ENCODE results near the gene SUPT3H. TPM values are rescaled to one million over a fixed set of nuclear protein-coding genes. Genes with fewer than 3 reads are reported as not detected.

SUPT3H gene
- total RNA-seq, 2 experiments from 2014 or later = 8.7 to 9.0 TPM

- no peaks in the 10 kb centered on the region for H3K36me3 Mint-ChIP-seq (ENCODE audit: low read depth)
- peaks cover 36% of the 10 kb centered on the region for H3K27me3 Mint-ChIP-seq
- peaks cover 33% of the 10 kb centered on the region for H3K4me1 Mint-ChIP-seq
- no peak overlapping the region for H3K27ac Mint-ChIP-seq
- H3K9me3 Mint-ChIP-seq = no peaks in the 10 kb centered on the region
- no peak for DNase-seq
- no peak overlapping the region for H3K4me3 Mint-ChIP-seq
- ChIA-PET CTCF (interaction anchor here (1.3 to 1.8 kb wide), 3 partner anchors 15 to 762 kb away, joined by 3 to 6 read pairs (median 4); no protein-coding TSS in a partner anchor), POLR2A (interaction anchor here (0.7 kb wide), 1 partner anchor 430 kb away, joined by 3 read pairs; no protein-coding TSS in a partner anchor)
Measured at GRCh38 chr6:45417436-45417835, 39.7 kb upstream of the SUPT3H start.

GRCh38 chr6:45416700-45417099 lies 39.0 kb upstream of the SUPT3H start:
- Mint-ChIP-seq H3K27ac (no peak overlapping the region), H3K4me3 (no peak overlapping the region), H3K9me3 (no peaks in the 10 kb centered on the region), H3K27me3 (peaks cover 32% of the 10 kb centered on the region), H3K4me1 (peaks cover 30% of the 10 kb centered on the region), H3K36me3 (ENCODE audit: low read depth) (no peaks in the 10 kb centered on the region)
- CTCF ChIA-PET = interaction anchor here (1.3 to 1.8 kb wide), 3 partner anchors 14 to 761 kb away, joined by 3 to 6 read pairs (median 4); no protein-coding TSS in a partner anchor
- POLR2A ChIA-PET = interaction anchor here (0.7 kb wide), 1 partner anchor 429 kb away, joined by 3 read pairs; no protein-coding TSS in a partner anchor
- no peak for DNase-seq

DNA sequence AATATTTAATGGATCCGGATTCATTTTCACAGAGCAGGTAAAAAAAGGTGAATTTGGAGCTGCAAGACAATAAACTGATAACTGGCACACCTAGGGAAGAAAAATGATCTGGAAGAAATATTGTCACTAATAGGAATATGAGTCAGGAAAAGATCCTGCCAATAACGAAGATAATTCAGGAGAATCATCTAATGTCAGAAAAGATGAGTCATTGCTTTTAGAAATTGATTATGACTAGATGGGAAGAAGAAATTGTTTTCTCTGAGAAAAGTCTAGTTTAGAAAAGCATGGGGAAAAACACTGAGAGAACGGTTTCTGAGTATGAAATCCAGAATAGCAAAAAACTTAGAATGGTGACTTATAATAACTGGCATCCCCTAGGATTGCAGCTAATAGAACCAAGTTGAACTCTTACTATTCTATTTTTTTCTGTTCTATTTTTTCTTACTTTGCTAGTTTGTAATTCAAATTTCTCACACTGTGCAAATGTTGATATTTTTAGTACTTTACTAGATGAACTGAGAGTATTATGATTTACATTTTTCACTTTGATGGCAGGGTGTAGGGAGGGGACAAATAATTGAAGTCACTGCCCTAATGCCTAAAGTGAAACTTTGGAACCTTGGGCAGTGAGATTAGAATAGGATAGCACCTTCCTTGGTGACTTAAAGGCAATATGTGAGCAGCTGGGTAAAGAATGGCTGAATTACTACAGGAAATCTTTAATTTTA lies 38.2 kb upstream of the SUPT3H start:
- POLR2A ChIA-PET = no interaction called here
- CTCF ChIA-PET = interaction anchor here (1.3 to 1.8 kb wide), 2 partner anchors 13 to 760 kb away, joined by 4 to 6 read pairs; no protein-coding TSS in a partner anchor
- H3K27ac Mint-ChIP-seq = no peak overlapping the region

GRCh38 chr6:45415315-45415714 lies 37.6 kb upstream of the SUPT3H start:
- Mint-ChIP-seq H3K4me1 (peaks cover 18% of the 10 kb centered on the region), H3K27ac (no peak overlapping the region), H3K4me3 (no peak overlapping the region), H3K9me3 (no peaks in the 10 kb centered on the region), H3K27me3 (peaks cover 21% of the 10 kb centered on the region), H3K36me3 (ENCODE audit: low read depth) (no peaks in the 10 kb centered on the region)
- POLR2A ChIA-PET = no interaction called here
- CTCF ChIA-PET = no interaction called here
- DNase-seq = no peak

More for the DNA sequence above, 38.2 kb upstream of the SUPT3H start:
- Mint-ChIP-seq H3K9me3 (no peaks in the 10 kb centered on the region), H3K4me3 (no peak overlapping the region), H3K27me3 (peaks cover 28% of the 10 kb centered on the region), H3K36me3 (ENCODE audit: low read depth) (no peaks in the 10 kb centered on the region), H3K4me1 (peaks cover 24% of the 10 kb centered on the region)
- no peak for DNase-seq

- CTCF ChIA-PET = interaction anchor here (1.0 kb wide), 1 partner anchor 368 kb away, joined by 3 read pairs; no protein-coding TSS in a partner anchor
Measured at GRCh38 chr6:45411959-45412358, 34.2 kb upstream of the SUPT3H start.

DNA sequence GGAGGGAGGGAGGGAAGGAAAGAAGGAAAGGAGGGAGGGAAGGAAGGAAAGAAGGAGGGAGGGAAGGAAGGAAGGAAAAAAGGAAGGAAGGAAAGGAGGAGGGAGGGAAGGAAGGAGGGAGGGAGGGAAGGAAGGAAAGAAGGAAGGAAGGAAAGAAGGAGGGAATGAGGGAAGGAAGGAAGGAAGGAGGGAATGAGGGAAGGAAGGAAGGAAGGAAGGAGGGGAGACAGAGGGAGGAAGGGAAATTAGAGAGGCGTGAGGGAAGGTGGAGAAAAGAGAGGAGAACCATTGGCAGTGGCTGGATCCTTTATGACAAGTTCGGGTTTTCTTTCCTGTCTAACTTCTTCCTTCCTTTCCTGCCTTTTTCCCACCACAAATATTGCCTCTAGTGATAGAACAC lies 22.3 kb upstream of the SUPT3H start:
- Mint-ChIP-seq H3K36me3 (ENCODE audit: low read depth) (no peaks in the 10 kb centered on the region), H3K27me3 (peaks cover 4% of the 10 kb centered on the region), H3K9me3 (peaks cover 3% of the 10 kb centered on the region), H3K4me3 (no peak overlapping the region), H3K4me1 (no peaks in the 10 kb centered on the region), H3K27ac (no peak overlapping the region)
- CTCF ChIA-PET = no interaction called here
- POLR2A ChIA-PET = no interaction called here
- no peak for DNase-seq

More at GRCh38 chr6:45411959-45412358, 34.2 kb upstream of the SUPT3H start:
- no peak overlapping the region for H3K27ac Mint-ChIP-seq
- H3K4me3 Mint-ChIP-seq = no peak overlapping the region
- H3K36me3 Mint-ChIP-seq (ENCODE audit: low read depth) = no peaks in the 10 kb centered on the region
- DNase-seq = no peak
- POLR2A ChIA-PET = no interaction called here
- H3K4me1 Mint-ChIP-seq = peaks cover 3% of the 10 kb centered on the region
- no peaks in the 10 kb centered on the region for H3K9me3 Mint-ChIP-seq
- H3K27me3 Mint-ChIP-seq = peaks cover 8% of the 10 kb centered on the region

DNA sequence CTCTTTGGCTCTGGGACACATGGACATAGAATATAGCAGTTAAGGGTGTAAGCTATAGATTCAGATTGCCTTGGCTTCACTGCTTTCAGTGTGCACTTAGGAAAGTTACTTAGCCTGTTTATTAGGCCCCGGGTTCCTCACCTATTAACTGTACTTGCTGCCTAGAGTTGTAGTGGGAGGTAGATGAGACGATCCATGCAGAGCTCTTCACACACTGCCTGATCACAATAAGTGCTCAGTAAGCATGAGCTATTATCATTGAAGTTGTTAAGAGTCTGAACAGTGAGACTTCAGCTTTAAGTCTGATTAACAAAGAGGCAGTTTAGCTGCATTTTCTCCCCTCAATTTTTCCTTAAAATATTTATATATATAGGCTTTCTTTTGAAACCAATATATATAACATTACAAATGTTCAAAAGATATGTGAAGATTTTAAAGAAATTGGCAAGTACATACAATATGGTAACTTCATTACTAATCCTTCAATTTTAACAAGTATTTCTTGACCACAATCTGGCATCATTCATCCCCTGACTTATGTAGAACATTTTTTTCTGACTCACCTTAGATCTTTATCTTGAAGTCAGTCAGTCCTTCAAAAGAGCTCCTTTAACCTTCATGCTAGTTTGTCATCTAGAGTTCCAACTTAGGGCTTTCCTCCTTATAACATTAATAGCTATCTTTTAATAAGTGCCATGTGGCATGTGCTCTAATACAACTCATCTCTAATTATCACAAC lies 20.5 kb upstream of the SUPT3H start:
- Mint-ChIP-seq H3K4me1 (no peaks in the 10 kb centered on the region), H3K27me3 (peaks cover 4% of the 10 kb centered on the region), H3K4me3 (no peak overlapping the region), H3K27ac (no peak overlapping the region), H3K9me3 (peaks cover 7% of the 10 kb centered on the region), H3K36me3 (ENCODE audit: low read depth) (no peaks in the 10 kb centered on the region)
- DNase-seq = no peak
- ChIA-PET CTCF (interaction anchor here (1.3 kb wide), 1 partner anchor 20 kb away, joined by 4 read pairs; the partner anchor contains the start of gene SUPT3H), POLR2A (interaction anchor here (0.7 kb wide), 1 partner anchor 933 kb away, joined by 3 read pairs; no protein-coding TSS in a partner anchor)

DNA sequence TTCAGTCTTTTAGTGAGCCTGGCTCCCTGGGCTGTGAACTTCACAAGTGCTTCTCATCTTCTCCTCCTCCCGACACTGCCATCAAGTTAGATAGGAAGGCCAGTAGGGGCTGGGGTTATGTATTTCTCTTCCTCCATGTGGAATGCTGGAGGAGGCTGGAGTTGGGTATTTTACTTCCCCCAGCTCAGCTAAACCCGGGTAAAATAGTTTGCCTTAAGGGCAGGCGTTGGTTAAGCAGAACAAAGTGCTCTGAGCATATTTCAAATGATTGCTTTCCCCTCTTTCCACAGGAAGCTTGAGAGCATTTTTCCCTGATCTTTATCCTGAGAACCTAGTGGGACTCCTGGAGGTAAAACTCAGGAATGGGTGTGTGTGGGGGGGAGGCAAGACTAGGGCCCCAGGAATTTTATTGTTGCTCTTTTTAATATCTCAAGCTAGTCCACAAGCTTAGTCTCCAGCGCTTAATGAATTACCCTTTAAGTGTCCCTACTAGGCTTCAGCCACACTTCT lies 16.9 kb upstream of the SUPT3H start:
- DNase-seq = no peak
- POLR2A ChIA-PET = no interaction called here
- CTCF ChIA-PET = interaction anchor here (0.9 to 1.4 kb wide), 4 partner anchors 10 to 43 kb away, joined by 3 to 4 read pairs (median 3); no protein-coding TSS in a partner anchor
- Mint-ChIP-seq H3K4me3 (no peak overlapping the region), H3K9me3 (peaks cover 17% of the 10 kb centered on the region), H3K27me3 (no peaks in the 10 kb centered on the region), H3K27ac (no peak overlapping the region), H3K36me3 (ENCODE audit: low read depth) (peaks cover 2% of the 10 kb centered on the region), H3K4me1 (no peaks in the 10 kb centered on the region)

- no peaks in the 10 kb centered on the region for H3K4me1 Mint-ChIP-seq
- peaks cover 2% of the 10 kb centered on the region for H3K36me3 Mint-ChIP-seq (ENCODE audit: low read depth)
- ChIA-PET CTCF (interaction anchor here (1.1 kb wide), 1 partner anchor 26 kb away, joined by 4 read pairs; no protein-coding TSS in a partner anchor), POLR2A (no interaction called here)
- no peaks in the 10 kb centered on the region for H3K27me3 Mint-ChIP-seq
- H3K4me3 Mint-ChIP-seq = no peak overlapping the region
- DNase-seq = no peak
- no peak overlapping the region for H3K27ac Mint-ChIP-seq
- H3K9me3 Mint-ChIP-seq = peaks cover 16% of the 10 kb centered on the region
Measured at GRCh38 chr6:45388328-45388727, 10.6 kb upstream of the SUPT3H start.

DNA sequence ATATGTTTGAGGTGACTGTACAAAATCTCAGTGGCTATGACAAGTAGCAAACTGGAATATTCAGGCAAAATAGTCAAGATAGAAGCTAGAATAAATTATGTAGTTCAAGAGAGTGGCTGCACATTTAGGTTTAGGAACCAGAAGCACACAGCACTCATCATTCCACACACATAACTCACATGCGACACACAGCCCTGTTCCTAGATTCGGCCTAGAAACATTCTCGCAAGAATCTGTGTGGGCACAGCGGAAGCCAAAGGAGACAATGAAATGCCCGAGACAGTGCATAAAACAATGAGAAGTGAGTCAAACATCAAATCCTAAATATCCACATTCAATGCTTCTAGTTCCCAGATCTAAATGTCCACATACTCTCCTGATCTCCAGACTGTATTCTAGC lies 9.5 kb upstream of the SUPT3H start:
- Mint-ChIP-seq H3K27ac (no peak overlapping the region), H3K9me3 (peaks cover 13% of the 10 kb centered on the region), H3K27me3 (no peaks in the 10 kb centered on the region), H3K4me1 (no peaks in the 10 kb centered on the region), H3K4me3 (no peak overlapping the region), H3K36me3 (ENCODE audit: low read depth) (peaks cover 2% of the 10 kb centered on the region)
- ChIA-PET POLR2A (no interaction called here), CTCF (interaction anchor here (1.1 kb wide), 1 partner anchor 25 kb away, joined by 4 read pairs; no protein-coding TSS in a partner anchor)
- no peak for DNase-seq

DNA sequence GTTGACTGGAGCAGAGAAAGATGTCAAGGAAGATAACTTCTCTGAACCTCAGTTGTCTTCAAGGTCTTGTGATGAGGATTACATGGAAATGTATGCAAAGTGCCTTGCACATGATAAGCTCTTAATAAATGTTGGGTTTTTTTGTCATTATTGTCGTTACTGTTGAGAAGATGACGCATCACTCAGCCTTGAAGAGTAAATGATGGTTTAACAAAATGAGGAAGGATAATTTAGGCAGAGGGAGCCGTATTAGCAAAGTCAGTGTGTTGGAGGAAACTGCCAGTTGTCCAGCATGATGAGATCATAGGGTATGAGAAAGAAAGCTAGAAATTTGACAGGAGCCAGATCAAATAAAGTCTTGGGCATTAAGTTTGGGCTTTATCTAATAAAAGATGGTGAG lies 8.8 kb upstream of the SUPT3H start:
- ChIA-PET POLR2A (no interaction called here), CTCF (no interaction called here)
- Mint-ChIP-seq H3K4me3 (no peak overlapping the region), H3K27ac (no peak overlapping the region), H3K9me3 (peaks cover 9% of the 10 kb centered on the region), H3K36me3 (ENCODE audit: low read depth) (peaks cover 2% of the 10 kb centered on the region), H3K4me1 (no peaks in the 10 kb centered on the region), H3K27me3 (no peaks in the 10 kb centered on the region)
- DNase-seq = no peak

- Mint-ChIP-seq H3K4me1 (peaks cover 7% of the 10 kb centered on the region), H3K27me3 (no peaks in the 10 kb centered on the region), H3K4me3 (no peak overlapping the region), H3K9me3 (peaks cover 4% of the 10 kb centered on the region), H3K27ac (no peak overlapping the region), H3K36me3 (ENCODE audit: low read depth) (no peaks in the 10 kb centered on the region)
- CTCF ChIA-PET = no interaction called here
- no peak for DNase-seq
- POLR2A ChIA-PET = no interaction called here
Measured at GRCh38 chr6:45382391-45382790, 4.7 kb upstream of the SUPT3H start.
